HG02840 (cell line): ENCODE results near the gene PLAAT1.

Experiments used
- ATAC-seq: cut with Tn5 transposase; IDR thresholded peaks from one replicate; pipeline ENCODE4 v1.9.1; 2021; ENCODE audit warnings: mild to moderate bottlenecking, moderate library complexity, moderate number of reproducible peaks; ENCODE audit not compliant: unreplicated experiment, low FRiP score

Gene PLAAT1

GRCh38 chr3:193248848-193249468 lies 7.9 kb downstream of the PLAAT1 start:
- ATAC-seq = no peak

- no peak for ATAC-seq
These were observed 9.5 kb downstream of the PLAAT1 start for GRCh38 chr3:193250492-193250891.

GRCh38 chr3:193253986-193254660 lies 13.1 kb downstream of the PLAAT1 start:
- no peak for ATAC-seq

GRCh38 chr3:193261970-193262369 lies 20.9 kb downstream of the PLAAT1 start:
- ATAC-seq = no peak

- no peak for ATAC-seq
These were observed 21.7 kb downstream of the PLAAT1 start for GRCh38 chr3:193262707-193263106.

GRCh38 chr3:193269343-193270028 lies 28.5 kb downstream of the PLAAT1 start:
- ATAC-seq = no peak

- ATAC-seq = no peak
These were observed 29.4 kb downstream of the PLAAT1 start for GRCh38 chr3:193270451-193270850.

GRCh38 chr3:193271101-193271840 lies 30.2 kb downstream of the PLAAT1 start:
- no peak for ATAC-seq

- ATAC-seq = no peak
These were observed 51.4 kb downstream of the PLAAT1 start for GRCh38 chr3:193292386-193292785.

GRCh38 chr3:193295985-193296384 lies 55.0 kb downstream of the PLAAT1 start:
- ATAC-seq = no peak

GRCh38 chr3:193297421-193297820 lies 56.4 kb downstream of the PLAAT1 start:
- ATAC-seq = no peak

- ATAC-seq = no peak
These were observed 60.4 kb downstream of the PLAAT1 start for GRCh38 chr3:193301433-193301832.

GRCh38 chr3:193305356-193305755 lies 64.3 kb downstream of the PLAAT1 start:
- ATAC-seq = no peak

- no peak for ATAC-seq
These were observed 70.1 kb downstream of the PLAAT1 start for GRCh38 chr3:193310914-193311723.

GRCh38 chr3:193313061-193313958 lies 72.3 kb downstream of the PLAAT1 start:
- ATAC-seq = no peak

- ATAC-seq = no peak
These were observed 73.1 kb downstream of the PLAAT1 start for GRCh38 chr3:193314161-193314560.

- no peak for ATAC-seq
These were observed 76.8 kb downstream of the PLAAT1 start for GRCh38 chr3:193317682-193318300.
